Liver (tissue), 9 donors: ENCODE measurements around the gene CWC25. TPM values are rescaled to one million over a fixed set of nuclear protein-coding genes. Genes with fewer than 3 reads are reported as not detected.
A peak's percentile ranks its signal among the peaks of the same experiment; 100 is the strongest.

Experiments used
- DNase-seq: peaks from one replicate; pipeline ENCODE4 v3.0.0-alpha.2; 2017; ENCODE audit warnings: low spot score
- H3K27ac ChIP-seq, 2 donors: one replicate each; pipeline ENCODE4 v1.7.0; 2013; ENCODE audit warnings: inconsistent platforms in 2 of 2, low read length in 2 of 2, control low read depth in 1 of 2, low read depth in 1 of 2, mild to moderate bottlenecking in 1 of 2
- H3K27me3 ChIP-seq, 4 donors: one replicate each; pipeline versions ENCODE4 v1.6.1 to v1.7.0; 2013; ENCODE audit warnings: low read length in 3 of 4, inconsistent platforms in 1 of 4, mild to moderate bottlenecking in 1 of 4, moderate library complexity in 1 of 4; ENCODE audit not compliant: control insufficient read depth in 4 of 4, insufficient read depth in 4 of 4
- H3K36me3 ChIP-seq, 4 donors: one replicate each; pipeline versions ENCODE4 v1.6.1 to v1.7.0; 2013; ENCODE audit warnings: low read length in 3 of 4, mild to moderate bottlenecking in 3 of 4, low read depth in 1 of 4, moderate library complexity in 1 of 4; ENCODE audit not compliant: control insufficient read depth in 4 of 4, insufficient read depth in 3 of 4
- H3K4me1 ChIP-seq, 4 donors: one replicate each; pipeline versions ENCODE4 v1.6.1 to v1.7.0; 2013; ENCODE audit warnings: low read length in 3 of 4, mild to moderate bottlenecking in 3 of 4, moderate library complexity in 1 of 4; ENCODE audit not compliant: control insufficient read depth in 4 of 4, insufficient read depth in 4 of 4
- H3K4me3 ChIP-seq, 3 donors: one replicate each; pipeline versions ENCODE4 v1.6.1 to v1.7.0; 2013; ENCODE audit warnings: low read length in 3 of 3, control low read depth in 1 of 3, low read depth in 1 of 3, mild to moderate bottlenecking in 1 of 3
- H3K9ac ChIP-seq, 2 donors: one replicate each; pipeline ENCODE4 v1.7.0; 2013; ENCODE audit warnings: low read length in 2 of 2, mild to moderate bottlenecking in 2 of 2, moderate library complexity in 2 of 2, control low read depth in 1 of 2, low read depth in 1 of 2
- H3K9me3 ChIP-seq, 4 donors: one replicate each; pipeline versions ENCODE4 v1.6.1 to v1.7.0; 2013; ENCODE audit warnings: low read length in 3 of 4; ENCODE audit not compliant: control insufficient read depth in 4 of 4
- EGR1 ChIP-seq, 2 donors: IDR thresholded peaks; 2 replicates each; pipeline ENCODE4 v1.6.1; 2016 to 2018; ENCODE audit warnings: antibody characterized with exemption in 2 of 2, low read depth in 2 of 2
- FOXA1 ChIP-seq: IDR thresholded peaks from 2 replicates; pipeline ENCODE4 v1.6.1; 2016; ENCODE audit warnings: antibody characterized with exemption
- FOXA2 ChIP-seq: IDR thresholded peaks from 2 replicates; pipeline ENCODE4 v1.6.1; 2016; ENCODE audit warnings: antibody characterized with exemption
- GABPA ChIP-seq, 2 donors: IDR thresholded peaks in 1 of 2; conservative IDR thresholded peaks in 1 of 2; 2 replicates each; pipeline ENCODE4 v1.6.1; 2016; ENCODE audit warnings: antibody characterized with exemption in 2 of 2, mild to moderate bottlenecking in 1 of 2, moderate library complexity in 1 of 2
- HNF4A ChIP-seq, 2 donors: conservative IDR thresholded peaks; 2 replicates each; pipeline ENCODE4 v1.6.1; 2016; ENCODE audit warnings: antibody characterized with exemption in 2 of 2, mild to moderate bottlenecking in 2 of 2
- HNF4G ChIP-seq: IDR thresholded peaks from 2 replicates; pipeline ENCODE4 v1.6.1; 2016; ENCODE audit warnings: antibody characterized with exemption
- JUND ChIP-seq, 2 donors: IDR thresholded peaks; 2 replicates each; pipeline ENCODE4 v1.6.1; 2016; ENCODE audit warnings: antibody characterized with exemption in 2 of 2
- NR2F2 ChIP-seq: IDR thresholded peaks from 2 replicates; pipeline ENCODE4 v1.6.1; 2016; ENCODE audit warnings: antibody characterized with exemption
- RAD21 ChIP-seq, 2 donors: IDR thresholded peaks; 2 replicates each; pipeline ENCODE4 v1.6.1; 2016; ENCODE audit warnings: antibody characterized with exemption in 2 of 2, mild to moderate bottlenecking in 2 of 2
- RXRA ChIP-seq, 2 donors: IDR thresholded peaks; 2 replicates each; pipeline ENCODE4 v1.6.1; 2017 to 2018; ENCODE audit warnings: antibody characterized with exemption in 2 of 2, mild to moderate bottlenecking in 1 of 2
- SP1 ChIP-seq: IDR thresholded peaks from 2 replicates; pipeline ENCODE4 v1.6.1; 2018; ENCODE audit warnings: antibody characterized with exemption, mild to moderate bottlenecking
- TAF1 ChIP-seq: conservative IDR thresholded peaks from 2 replicates; pipeline ENCODE4 v1.6.1; 2016; ENCODE audit warnings: antibody characterized with exemption, mild to moderate bottlenecking
- YY1 ChIP-seq: IDR thresholded peaks from 2 replicates; pipeline ENCODE4 v1.6.1; 2016; ENCODE audit warnings: antibody characterized with exemption, mild to moderate bottlenecking
- WGBS: extraction: QIAGEN DNeasy Blood & Tissue Kit; methylation state at CpG from one replicate; pipeline ENCODE4 v1.1.7; 2013; 5-methylcytosine and 5-hydroxymethylcytosine counted together
- polyA plus RNA-seq, 2 donors: library from polyadenylated mRNA; stranded (reverse) in 1 of 2; unstranded in 1 of 2; fragments of 200-250 nt in 1 of 2; fragments of >200 nt in 1 of 2; fragmentation: Nextera tagmentation in 1 of 2; extraction: Ambion mirVana in 1 of 2; gene quantifications; one replicate each; pipeline versions ENCODE4 v1.2.1 to v1.2.3, GENCODE V29; 2013 to 2015
- total RNA-seq, 2 donors: library from RNA; depleted of rRNA; stranded (reverse); fragments of >200 nt; gene quantifications; one replicate each; pipeline ENCODE4 v1.2.3, GENCODE V29; 2014
- TF ChIP-seq, protein P1 (sequence below): IDR thresholded peaks from 2 replicates; pipeline ENCODE4 v1.6.1; 2016; ENCODE audit warnings: antibody characterized with exemption
- TF ChIP-seq, protein P2 (sequence below): IDR thresholded peaks from 2 replicates; pipeline ENCODE4 v1.6.1; 2016; ENCODE audit warnings: antibody characterized with exemption
- TF ChIP-seq, protein P3 (sequence below): IDR thresholded peaks from 2 replicates; pipeline ENCODE4 v1.6.1; 2016; ENCODE audit warnings: antibody characterized with exemption
- TF ChIP-seq, protein P4 (sequence below): IDR thresholded peaks from 2 replicates; pipeline ENCODE4 v1.6.1; 2016; ENCODE audit warnings: antibody characterized with exemption, mild to moderate bottlenecking
- TF ChIP-seq, protein P5 (sequence below): fragments of 150-350 bp; IDR thresholded peaks from 2 replicates; pipeline ENCODE4 v1.5.1; 2017; ENCODE audit warnings: improper control_type of control experiment, low read depth, low read length; ENCODE audit not compliant: missing input control
- donor health status: healthy.
- donor health status: healthy.
- donor health status: healthy.
- donor health status: healthy.
- donor health status: healthy.

CWC25 gene
- total and polyA plus RNA-seq, 4 donors, result 5.7 to 10.0 (median 7.4) TPM

DNA sequence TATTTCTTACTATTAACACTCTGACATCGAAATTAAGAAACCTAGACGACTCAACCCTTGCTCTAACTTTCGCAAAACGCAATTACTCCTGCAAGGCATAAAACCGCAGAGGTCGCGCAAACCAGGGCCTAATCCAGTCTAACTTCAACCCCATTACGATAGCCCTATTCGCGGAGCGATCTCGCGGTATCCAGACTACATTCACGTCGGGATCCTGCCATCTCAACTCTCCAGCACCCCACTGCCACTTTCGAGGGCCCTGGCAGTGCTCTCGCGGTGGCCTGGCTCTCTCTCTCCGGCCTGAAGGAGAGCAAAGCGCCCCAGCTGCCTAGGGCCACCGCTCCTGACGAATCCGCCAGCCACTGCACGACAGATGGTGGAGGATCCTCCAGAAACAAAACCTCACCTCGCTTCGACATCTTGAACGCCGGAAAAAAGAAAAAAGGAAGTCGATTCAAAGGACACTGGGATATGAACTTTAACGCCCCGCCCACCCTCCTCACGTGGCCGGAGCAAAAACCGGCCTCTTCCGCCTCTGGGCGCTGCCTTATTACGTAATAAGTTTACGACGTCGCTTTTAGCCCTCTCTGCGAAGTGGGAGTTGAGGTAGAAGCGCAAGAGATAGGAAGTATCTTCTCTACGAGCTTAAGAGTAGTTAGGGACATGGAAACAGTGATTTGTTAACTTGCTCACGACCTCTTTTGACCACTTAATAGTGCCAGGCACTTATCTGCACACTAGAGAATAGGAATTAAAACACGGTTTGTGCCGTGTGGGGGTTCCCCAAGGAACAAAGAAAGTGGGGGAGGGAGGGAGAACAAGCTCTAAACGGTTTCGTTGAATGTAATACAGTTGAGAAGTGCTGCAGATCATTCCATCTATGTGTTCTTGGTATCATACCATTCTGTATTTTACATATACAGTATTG is 28.4 kb upstream of the CWC25 start, which contains the start of gene RPL23:
TSS of gene RPL23 (minus strand) at position 430 of the 928 bp plus-strand sequence. CDS start at position 419, 11 bp downstream.
- Histone ChIP-seq H3K27me3 (no peaks in the 10 kb centered on the region), H3K4me3 (peak within 1 kb of the TSS; percentile 60 to 92 (median 78)), H3K4me1 (peaks cover 0 to 21% (median 18%) of the 10 kb centered on the region in 4 donors), H3K9me3 (no peaks in the 10 kb centered on the region), H3K9ac (peak within 1 kb of the TSS; percentile 48 to 99), H3K27ac (peak within 1 kb of the TSS; percentile 90 to 98), H3K36me3 (peaks cover 8 to 33% (median 26%) of the 10 kb centered on the region in 4 donors)
- TF ChIP-seq FOXA1, result no peak
- peak; percentile 76 to 88 for TF ChIP-seq RXRA (IDR thresholded peaks at IDR 0.05)
- peak; percentile 20 for TF ChIP-seq HNF4G
- TF ChIP-seq, protein P1, sequence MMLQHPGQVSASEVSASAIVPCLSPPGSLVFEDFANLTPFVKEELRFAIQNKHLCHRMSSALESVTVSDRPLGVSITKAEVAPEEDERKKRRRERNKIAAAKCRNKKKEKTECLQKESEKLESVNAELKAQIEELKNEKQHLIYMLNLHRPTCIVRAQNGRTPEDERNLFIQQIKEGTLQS, result peak; percentile 62
- TF ChIP-seq FOXA2, result no peak
- peak; percentile 98 for TF ChIP-seq TAF1
- peak; percentile 83 for TF ChIP-seq NR2F2
- TF ChIP-seq HNF4A (conservative IDR thresholded peaks at IDR 0.05), result peak; percentile 36 to 63
- peak; percentile 49 to 51 for TF ChIP-seq JUND (IDR thresholded peaks at IDR 0.05)
- TF ChIP-seq, protein P2, sequence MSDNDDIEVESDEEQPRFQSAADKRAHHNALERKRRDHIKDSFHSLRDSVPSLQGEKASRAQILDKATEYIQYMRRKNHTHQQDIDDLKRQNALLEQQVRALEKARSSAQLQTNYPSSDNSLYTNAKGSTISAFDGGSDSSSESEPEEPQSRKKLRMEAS, result peak; percentile 92
- TF ChIP-seq, protein P3, sequence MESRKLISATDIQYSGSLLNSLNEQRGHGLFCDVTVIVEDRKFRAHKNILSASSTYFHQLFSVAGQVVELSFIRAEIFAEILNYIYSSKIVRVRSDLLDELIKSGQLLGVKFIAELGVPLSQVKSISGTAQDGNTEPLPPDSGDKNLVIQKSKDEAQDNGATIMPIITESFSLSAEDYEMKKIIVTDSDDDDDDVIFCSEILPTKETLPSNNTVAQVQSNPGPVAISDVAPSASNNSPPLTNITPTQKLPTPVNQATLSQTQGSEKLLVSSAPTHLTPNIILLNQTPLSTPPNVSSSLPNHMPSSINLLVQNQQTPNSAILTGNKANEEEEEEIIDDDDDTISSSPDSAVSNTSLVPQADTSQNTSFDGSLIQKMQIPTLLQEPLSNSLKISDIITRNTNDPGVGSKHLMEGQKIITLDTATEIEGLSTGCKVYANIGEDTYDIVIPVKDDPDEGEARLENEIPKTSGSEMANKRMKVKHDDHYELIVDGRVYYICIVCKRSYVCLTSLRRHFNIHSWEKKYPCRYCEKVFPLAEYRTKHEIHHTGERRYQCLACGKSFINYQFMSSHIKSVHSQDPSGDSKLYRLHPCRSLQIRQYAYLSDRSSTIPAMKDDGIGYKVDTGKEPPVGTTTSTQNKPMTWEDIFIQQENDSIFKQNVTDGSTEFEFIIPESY, result peak; percentile 98
- TF ChIP-seq RAD21 (IDR thresholded peaks at IDR 0.05), result peak; percentile 49 to 58
- peak; percentile 84 for TF ChIP-seq YY1
- TF ChIP-seq EGR1 (IDR thresholded peaks at IDR 0.05; ENCODE audit: low read depth in 2 of 2), result peak; percentile 77 to 78
- TF ChIP-seq SP1, result peak; percentile 84
- peak; percentile 64 to 93 for TF ChIP-seq GABPA (IDR thresholded peaks at IDR 0.05 in 1 of 2, conservative IDR thresholded peaks at IDR 0.05 in 1 of 2)
- TF ChIP-seq, protein P4, sequence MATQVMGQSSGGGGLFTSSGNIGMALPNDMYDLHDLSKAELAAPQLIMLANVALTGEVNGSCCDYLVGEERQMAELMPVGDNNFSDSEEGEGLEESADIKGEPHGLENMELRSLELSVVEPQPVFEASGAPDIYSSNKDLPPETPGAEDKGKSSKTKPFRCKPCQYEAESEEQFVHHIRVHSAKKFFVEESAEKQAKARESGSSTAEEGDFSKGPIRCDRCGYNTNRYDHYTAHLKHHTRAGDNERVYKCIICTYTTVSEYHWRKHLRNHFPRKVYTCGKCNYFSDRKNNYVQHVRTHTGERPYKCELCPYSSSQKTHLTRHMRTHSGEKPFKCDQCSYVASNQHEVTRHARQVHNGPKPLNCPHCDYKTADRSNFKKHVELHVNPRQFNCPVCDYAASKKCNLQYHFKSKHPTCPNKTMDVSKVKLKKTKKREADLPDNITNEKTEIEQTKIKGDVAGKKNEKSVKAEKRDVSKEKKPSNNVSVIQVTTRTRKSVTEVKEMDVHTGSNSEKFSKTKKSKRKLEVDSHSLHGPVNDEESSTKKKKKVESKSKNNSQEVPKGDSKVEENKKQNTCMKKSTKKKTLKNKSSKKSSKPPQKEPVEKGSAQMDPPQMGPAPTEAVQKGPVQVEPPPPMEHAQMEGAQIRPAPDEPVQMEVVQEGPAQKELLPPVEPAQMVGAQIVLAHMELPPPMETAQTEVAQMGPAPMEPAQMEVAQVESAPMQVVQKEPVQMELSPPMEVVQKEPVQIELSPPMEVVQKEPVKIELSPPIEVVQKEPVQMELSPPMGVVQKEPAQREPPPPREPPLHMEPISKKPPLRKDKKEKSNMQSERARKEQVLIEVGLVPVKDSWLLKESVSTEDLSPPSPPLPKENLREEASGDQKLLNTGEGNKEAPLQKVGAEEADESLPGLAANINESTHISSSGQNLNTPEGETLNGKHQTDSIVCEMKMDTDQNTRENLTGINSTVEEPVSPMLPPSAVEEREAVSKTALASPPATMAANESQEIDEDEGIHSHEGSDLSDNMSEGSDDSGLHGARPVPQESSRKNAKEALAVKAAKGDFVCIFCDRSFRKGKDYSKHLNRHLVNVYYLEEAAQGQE, result peak; percentile 93
- TF ChIP-seq, protein P5, sequence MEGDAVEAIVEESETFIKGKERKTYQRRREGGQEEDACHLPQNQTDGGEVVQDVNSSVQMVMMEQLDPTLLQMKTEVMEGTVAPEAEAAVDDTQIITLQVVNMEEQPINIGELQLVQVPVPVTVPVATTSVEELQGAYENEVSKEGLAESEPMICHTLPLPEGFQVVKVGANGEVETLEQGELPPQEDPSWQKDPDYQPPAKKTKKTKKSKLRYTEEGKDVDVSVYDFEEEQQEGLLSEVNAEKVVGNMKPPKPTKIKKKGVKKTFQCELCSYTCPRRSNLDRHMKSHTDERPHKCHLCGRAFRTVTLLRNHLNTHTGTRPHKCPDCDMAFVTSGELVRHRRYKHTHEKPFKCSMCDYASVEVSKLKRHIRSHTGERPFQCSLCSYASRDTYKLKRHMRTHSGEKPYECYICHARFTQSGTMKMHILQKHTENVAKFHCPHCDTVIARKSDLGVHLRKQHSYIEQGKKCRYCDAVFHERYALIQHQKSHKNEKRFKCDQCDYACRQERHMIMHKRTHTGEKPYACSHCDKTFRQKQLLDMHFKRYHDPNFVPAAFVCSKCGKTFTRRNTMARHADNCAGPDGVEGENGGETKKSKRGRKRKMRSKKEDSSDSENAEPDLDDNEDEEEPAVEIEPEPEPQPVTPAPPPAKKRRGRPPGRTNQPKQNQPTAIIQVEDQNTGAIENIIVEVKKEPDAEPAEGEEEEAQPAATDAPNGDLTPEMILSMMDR, result no peak
- peak; percentile 90 for DNase-seq
- WGBS, result under 1% methylated on average over 48 of the region's 48 CpGs
